Bronchial epithelial cell (primary cell): ENCODE data around the gene TEX22. TPM values are rescaled to one million over a fixed set of nuclear protein-coding genes. Genes with fewer than 3 reads are reported as not detected.

Experiments used
- DNase-seq: peaks from one replicate; pipeline ENCODE4 v3.0.0-alpha.2; 2010; ENCODE audit warnings: low read depth
- FAIRE-seq: peaks from 2 replicates; lab custom pipeline; 2011; peaks lifted over from hg19 to GRCh38; lab: Jason Lieb, UNC
- H3K27me3 ChIP-seq: 2 replicates; pipeline ENCODE4 v1.5.1; 2011; ENCODE audit warnings: low read length; ENCODE audit not compliant: control insufficient read depth, insufficient read depth
- H3K36me3 ChIP-seq: 2 replicates; pipeline ENCODE4 v1.5.1; 2011; ENCODE audit warnings: low read length; ENCODE audit not compliant: control insufficient read depth, insufficient read depth
- H3K4me3 ChIP-seq: 2 replicates; pipeline ENCODE4 v1.5.1; 2011; ENCODE audit warnings: mild to moderate bottlenecking, low read depth, low read length, control low read depth
- total RNA-seq: library from RNA; depleted of rRNA; stranded (reverse); fragments of >200 nt; gene quantifications from 2 replicates; pipeline ENCODE4 v1.2.1, GENCODE V29; 2014
- TF ChIP-seq, protein P1 (sequence below): IDR thresholded peaks from 2 replicates; pipeline ENCODE4 v1.5.1; 2011; ENCODE audit warnings: mild to moderate bottlenecking, moderate library complexity, low read length, control low read depth, inconsistent platforms; ENCODE audit not compliant: insufficient read depth, severe bottlenecking

Gene TEX22
- total RNA-seq, 1 donor from 2014 or later, result 1.8 TPM

DNA sequence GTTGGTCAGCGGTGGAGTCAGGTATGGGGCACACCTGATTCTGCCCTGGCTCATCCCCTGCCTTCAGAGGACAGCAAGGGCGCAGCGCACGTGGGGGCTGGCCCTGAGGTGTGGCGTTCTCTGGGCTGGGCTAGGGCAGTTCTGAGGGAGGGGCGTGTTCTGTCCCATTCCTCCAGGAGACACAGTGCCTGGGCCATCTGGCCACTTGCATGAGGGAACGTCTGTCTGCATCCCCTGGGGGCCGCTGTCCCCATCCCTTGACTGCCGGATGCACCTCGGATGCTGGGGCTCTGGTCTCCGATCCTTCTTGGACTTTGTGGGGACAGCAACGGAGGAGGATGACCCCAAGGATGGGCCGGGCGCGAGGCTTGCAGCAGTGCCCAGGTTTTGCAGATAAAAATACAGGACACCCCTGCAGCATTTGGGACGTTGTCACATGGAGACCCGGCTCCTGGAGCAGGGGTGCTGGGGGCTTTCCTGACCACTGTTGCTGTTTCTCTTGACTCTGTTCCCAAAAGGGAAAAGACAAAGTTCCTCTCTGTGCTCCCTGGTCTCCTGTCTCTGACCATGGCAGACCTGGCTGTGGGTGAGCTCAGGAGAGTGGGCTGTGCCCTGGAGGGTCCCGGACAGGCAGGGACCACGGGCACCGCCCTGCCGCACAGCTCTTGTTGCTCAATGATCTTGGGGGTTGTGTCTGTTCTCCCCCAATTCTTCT, 28.2 kb downstream of the TEX22 start:
- DNase-seq, result no peak
- TF ChIP-seq, protein P1, sequence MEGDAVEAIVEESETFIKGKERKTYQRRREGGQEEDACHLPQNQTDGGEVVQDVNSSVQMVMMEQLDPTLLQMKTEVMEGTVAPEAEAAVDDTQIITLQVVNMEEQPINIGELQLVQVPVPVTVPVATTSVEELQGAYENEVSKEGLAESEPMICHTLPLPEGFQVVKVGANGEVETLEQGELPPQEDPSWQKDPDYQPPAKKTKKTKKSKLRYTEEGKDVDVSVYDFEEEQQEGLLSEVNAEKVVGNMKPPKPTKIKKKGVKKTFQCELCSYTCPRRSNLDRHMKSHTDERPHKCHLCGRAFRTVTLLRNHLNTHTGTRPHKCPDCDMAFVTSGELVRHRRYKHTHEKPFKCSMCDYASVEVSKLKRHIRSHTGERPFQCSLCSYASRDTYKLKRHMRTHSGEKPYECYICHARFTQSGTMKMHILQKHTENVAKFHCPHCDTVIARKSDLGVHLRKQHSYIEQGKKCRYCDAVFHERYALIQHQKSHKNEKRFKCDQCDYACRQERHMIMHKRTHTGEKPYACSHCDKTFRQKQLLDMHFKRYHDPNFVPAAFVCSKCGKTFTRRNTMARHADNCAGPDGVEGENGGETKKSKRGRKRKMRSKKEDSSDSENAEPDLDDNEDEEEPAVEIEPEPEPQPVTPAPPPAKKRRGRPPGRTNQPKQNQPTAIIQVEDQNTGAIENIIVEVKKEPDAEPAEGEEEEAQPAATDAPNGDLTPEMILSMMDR, result no peak
- no peak for FAIRE-seq
- no peaks in the 10 kb centered on the region for H3K27me3 ChIP-seq
- H3K4me3 ChIP-seq, result no peak overlapping the region
- peaks cover 8% of the 10 kb centered on the region for H3K36me3 ChIP-seq

DNA sequence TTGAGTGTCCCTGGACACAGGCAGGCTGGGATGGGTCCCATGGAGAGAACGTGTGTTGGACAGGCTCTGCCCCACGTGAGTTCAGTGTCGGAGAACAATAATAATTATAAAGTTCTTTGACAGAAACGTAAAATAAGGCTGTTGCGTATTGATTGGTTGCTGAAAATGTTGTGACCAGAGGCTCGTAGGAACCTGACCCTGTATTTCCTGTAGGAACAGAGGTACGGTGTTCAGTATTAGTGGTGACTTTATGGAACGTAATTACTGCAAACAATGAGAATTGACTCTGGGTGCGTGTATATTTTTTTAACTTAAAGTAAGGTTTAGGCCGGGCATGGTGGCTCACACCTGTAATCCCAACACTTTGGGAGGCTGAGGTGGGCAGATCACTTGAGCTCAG, 29.1 kb downstream of the TEX22 start:
- H3K36me3 ChIP-seq, result peaks cover 8% of the 10 kb centered on the region
- FAIRE-seq (no peak), DNase-seq (no peak)
- no peaks in the 10 kb centered on the region for H3K27me3 ChIP-seq
- no peak overlapping the region for H3K4me3 ChIP-seq
- TF ChIP-seq, protein P1, result no peak

DNA sequence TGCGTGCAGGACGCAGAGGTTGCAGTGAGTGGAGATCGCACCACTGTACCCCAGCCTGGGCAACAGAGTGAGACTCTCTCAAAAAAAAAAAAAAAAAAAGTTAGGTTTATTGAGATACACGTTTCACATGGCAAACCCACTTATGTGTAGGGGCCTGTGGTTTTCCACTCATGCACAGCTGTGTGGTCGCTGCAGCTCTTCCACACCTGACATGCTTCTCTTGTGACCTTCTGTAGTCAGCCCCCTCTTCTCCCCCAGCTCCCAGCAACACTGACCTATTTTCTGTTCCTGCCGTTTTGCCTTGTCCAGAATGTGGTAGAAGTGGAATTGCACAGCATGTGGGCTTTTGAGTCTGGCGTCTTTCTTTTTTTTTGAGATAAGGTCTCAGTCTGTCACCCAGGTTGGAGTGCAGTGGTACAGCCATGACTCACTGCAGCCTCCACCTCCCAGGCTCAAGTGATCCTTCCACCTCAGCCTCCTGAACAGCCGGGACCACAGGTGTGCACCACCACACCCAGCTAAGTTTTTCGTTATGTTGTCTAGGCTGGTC, 29.7 kb downstream of the TEX22 start:
- no peaks in the 10 kb centered on the region for H3K27me3 ChIP-seq
- FAIRE-seq, result no peak
- TF ChIP-seq, protein P1, result no peak
- H3K36me3 ChIP-seq, result peaks cover 10% of the 10 kb centered on the region
- H3K4me3 ChIP-seq, result no peak overlapping the region
- no peak for DNase-seq

DNA sequence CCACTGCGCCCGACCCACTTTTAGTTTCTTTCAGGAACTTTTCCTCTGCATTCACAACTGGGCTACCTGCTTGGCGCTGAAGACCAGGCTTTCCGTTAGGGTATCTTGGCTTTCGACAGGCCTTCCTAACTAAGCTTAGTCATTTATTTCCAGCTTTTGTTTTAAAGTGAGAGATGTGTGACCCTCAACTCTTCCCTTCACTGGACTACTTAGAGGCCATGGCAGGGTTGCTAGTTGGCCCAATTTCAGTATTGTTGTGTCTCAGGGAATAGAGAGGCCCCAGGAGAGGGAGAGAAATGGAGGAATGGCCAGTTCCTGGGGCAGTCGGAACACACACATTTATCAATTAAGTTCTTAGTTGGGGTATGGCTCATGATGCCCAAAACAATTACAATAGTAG, 31.7 kb downstream of the TEX22 start:
- DNase-seq, result no peak
- Histone ChIP-seq H3K4me3 (no peak overlapping the region), H3K36me3 (peaks cover 8% of the 10 kb centered on the region), H3K27me3 (no peaks in the 10 kb centered on the region)
- no peak for FAIRE-seq
- TF ChIP-seq, protein P1, result no peak

DNA sequence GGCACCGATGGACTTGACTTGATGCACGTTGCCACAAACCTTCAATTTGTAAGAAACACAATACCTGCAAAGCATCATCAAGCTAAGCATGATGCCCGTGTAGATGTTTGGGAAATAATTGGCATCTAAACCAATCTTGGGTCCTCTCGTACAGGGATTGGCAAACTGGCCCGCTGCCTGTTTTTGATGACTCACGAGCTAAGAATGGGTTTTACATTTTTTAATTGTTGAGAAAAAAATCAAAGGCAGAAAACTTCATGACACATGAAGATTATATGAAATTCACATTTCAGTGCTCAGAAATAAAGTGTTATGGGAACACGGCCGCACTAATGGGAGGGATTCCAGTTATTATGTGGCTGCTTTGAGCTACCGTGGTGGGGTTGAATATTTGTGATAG, 32.2 kb downstream of the TEX22 start:
- DNase-seq (peak; percentile 69), FAIRE-seq (no peak)
- peaks cover 8% of the 10 kb centered on the region for H3K36me3 ChIP-seq
- TF ChIP-seq, protein P1, result no peak
- H3K27me3 ChIP-seq, result no peaks in the 10 kb centered on the region
- no peak overlapping the region for H3K4me3 ChIP-seq
